ENCODE data around the gene TAF1. TPM values are rescaled to one million over a fixed set of nuclear protein-coding genes. Genes with fewer than 3 reads are reported as not detected.
"Not testable (repeated sequence)": the region's sequence is repeated elsewhere in the genome, so short reads cannot be mapped to it uniquely, and the experiment has no call there.

Gene TAF1
- total RNA-seq, 4 donors from 2014 or later: 34.3 to 59.4 (median 41.4) TPM

DNA sequence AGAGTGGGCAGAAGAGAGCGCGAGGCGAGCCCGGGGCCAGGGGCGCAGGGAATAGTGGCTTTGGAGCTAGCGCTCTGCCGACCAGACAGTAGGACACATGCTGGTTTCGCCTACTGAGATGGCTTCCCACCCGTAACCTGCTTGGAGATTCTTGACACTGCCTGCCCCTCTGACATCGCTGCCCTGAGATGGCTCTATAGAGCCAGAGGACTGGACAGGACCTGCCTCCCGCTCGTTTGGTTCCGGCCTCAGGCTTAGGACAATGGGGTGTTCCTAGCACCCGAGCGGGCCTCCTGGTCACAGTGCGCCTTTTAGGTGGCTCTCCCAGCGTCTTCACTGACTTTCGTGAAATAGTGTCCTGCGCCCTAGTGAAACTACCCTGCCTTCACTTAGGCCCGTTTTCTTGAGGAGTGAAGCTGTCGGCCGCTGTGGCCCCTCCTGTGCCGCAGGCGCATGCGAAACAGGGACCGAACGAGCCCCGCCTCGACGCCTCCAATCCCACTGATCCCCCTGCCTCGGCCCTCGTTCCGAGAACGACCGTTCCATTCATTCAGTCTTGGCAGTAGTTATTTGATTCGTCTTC is 608 bp downstream of the TAF1 start:
- peak overlapping the region; percentile 81 to 94 (median 90) for H3K27ac ChIP-seq (replicated peaks in 1 of 4)
- WGBS: 48% methylated on average over 28 of the region's 36 CpGs
- H3K36me3 ChIP-seq: peaks cover 0 to 22% (median 17%) of the 10 kb centered on the region in 4 donors
- H3K4me1 ChIP-seq: peaks cover 0 to 35% (median 21%) of the 10 kb centered on the region in 4 donors
- H3K27me3 ChIP-seq: no peaks in the 10 kb centered on the region
- H3K9me3 ChIP-seq: no peaks in the 10 kb centered on the region
- peak overlapping the region; percentile 61 to 78 (median 68) for H3K4me3 ChIP-seq
- TF ChIP-seq POLR2A (IDR thresholded peaks at IDR 0.05; ENCODE audit: low read depth) (no peak), POLR2AphosphoS5 (IDR thresholded peaks at IDR 0.05) (no peak), EP300 (IDR thresholded peaks at IDR 0.05) (no peak)
- TF ChIP-seq, protein P1, sequence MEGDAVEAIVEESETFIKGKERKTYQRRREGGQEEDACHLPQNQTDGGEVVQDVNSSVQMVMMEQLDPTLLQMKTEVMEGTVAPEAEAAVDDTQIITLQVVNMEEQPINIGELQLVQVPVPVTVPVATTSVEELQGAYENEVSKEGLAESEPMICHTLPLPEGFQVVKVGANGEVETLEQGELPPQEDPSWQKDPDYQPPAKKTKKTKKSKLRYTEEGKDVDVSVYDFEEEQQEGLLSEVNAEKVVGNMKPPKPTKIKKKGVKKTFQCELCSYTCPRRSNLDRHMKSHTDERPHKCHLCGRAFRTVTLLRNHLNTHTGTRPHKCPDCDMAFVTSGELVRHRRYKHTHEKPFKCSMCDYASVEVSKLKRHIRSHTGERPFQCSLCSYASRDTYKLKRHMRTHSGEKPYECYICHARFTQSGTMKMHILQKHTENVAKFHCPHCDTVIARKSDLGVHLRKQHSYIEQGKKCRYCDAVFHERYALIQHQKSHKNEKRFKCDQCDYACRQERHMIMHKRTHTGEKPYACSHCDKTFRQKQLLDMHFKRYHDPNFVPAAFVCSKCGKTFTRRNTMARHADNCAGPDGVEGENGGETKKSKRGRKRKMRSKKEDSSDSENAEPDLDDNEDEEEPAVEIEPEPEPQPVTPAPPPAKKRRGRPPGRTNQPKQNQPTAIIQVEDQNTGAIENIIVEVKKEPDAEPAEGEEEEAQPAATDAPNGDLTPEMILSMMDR (IDR thresholded peaks at IDR 0.05): no peak
- intact Hi-C loops (cut with DNase I): loop anchor here (10.0 kb wide), 2 partner anchors 112 to 192 kb away; partner anchors contain the start of gene ZMYM3
- no peak for DNase-seq (ENCODE audit: extremely low spot score)

DNA sequence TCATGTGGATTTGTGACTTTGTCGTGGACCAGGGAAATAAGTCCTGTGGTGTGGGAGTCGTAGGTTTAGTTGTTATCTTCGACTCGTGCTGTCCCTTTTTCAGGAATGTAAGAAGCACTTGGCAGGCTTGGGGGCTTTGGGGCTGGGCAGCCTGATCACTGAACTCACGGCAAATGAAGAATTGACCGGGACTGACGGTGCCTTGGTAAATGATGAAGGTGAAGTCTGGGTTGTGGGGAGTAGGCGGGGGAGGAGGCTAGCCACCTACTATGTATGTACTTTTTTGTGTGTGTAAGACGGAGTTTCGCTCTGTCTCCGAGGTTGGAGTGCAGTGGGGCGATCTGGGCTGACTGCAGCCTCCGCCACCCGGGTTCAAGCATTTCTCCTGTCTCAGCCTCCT is 1.2 kb downstream of the TAF1 start:
- Histone ChIP-seq H3K4me1 (peaks cover 0 to 35% (median 21%) of the 10 kb centered on the region in 4 donors), H3K36me3 (peaks cover 0 to 24% (median 18%) of the 10 kb centered on the region in 4 donors), H3K9me3 (no peaks in the 10 kb centered on the region), H3K4me3 (peak overlapping the region; percentile 61 to 78 (median 68)), H3K27ac (replicated peaks in 1 of 4) (peak overlapping the region; percentile 81 to 94 (median 90)), H3K27me3 (no peaks in the 10 kb centered on the region)
- intact Hi-C loops (cut with DNase I): loop anchor here (10.0 kb wide), 2 partner anchors 113 to 193 kb away; partner anchors contain the start of gene ZMYM3
- TF ChIP-seq POLR2A (IDR thresholded peaks at IDR 0.05; ENCODE audit: low read depth) (no peak), POLR2AphosphoS5 (IDR thresholded peaks at IDR 0.05) (no peak), EP300 (IDR thresholded peaks at IDR 0.05) (no peak)
- TF ChIP-seq, protein P1 (IDR thresholded peaks at IDR 0.05): no peak
- 69% methylated on average over 14 of the region's 14 CpGs for WGBS
- DNase-seq (ENCODE audit: extremely low spot score): no peak

DNA sequence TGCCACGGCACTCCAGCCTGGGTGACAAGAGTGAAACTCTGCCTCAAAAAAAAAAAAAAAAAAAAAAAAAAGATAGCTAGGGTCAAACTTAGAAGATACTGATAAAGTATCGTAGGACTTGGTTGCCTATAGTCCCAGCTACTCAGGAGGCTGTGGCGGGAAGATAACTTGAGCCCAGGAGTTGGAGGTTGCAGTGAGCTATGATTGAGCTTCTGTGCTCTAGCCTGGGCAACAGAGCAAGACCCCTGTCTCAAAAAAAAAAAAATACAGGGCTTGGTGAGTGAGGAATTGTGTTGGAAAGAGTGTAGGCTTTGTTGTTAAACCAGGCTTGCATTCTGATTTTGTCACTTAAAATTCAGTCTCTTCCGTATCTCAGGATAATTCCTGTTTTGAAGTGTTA is 6.2 kb downstream of the TAF1 start:
- Histone ChIP-seq H3K4me1 (peaks cover 0 to 27% (median 20%) of the 10 kb centered on the region in 4 donors), H3K27me3 (no peaks in the 10 kb centered on the region), H3K36me3 (peaks cover 13 to 58% (median 47%) of the 10 kb centered on the region in 4 donors), H3K4me3 (no peak overlapping the region), H3K9me3 (no peaks in the 10 kb centered on the region), H3K27ac (replicated peaks in 1 of 4) (no peak overlapping the region)
- intact Hi-C loops (cut with DNase I): no loop called here
- WGBS: 92% methylated on average over 4 of the region's 4 CpGs
- DNase-seq (ENCODE audit: extremely low spot score): no peak
- TF ChIP-seq POLR2A (IDR thresholded peaks at IDR 0.05; ENCODE audit: low read depth): no peak
- TF ChIP-seq EP300 (IDR thresholded peaks at IDR 0.05): no peak
- TF ChIP-seq, protein P1 (IDR thresholded peaks at IDR 0.05): no peak
- TF ChIP-seq POLR2AphosphoS5 (IDR thresholded peaks at IDR 0.05): no peak

DNA sequence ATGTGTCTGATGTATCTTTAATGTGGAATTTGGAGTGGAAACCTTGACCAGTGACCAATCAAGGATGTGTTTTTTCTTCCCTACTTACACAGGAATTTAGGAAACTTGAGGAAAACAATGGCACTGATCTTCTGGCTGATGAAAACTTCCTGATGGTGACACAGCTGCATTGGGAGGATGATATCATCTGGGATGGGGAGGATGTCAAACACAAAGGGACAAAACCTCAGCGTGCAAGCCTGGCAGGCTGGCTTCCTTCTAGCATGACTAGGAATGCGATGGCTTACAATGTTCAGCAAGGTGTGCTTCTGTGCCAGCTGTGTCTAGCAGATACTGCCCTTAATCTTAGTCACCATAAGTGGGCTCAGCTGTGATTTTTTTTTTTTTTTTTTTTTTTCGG is 12.6 kb downstream of the TAF1 start:
- Histone ChIP-seq H3K36me3 (peaks cover 26 to 100% (median 83%) of the 10 kb centered on the region in 4 donors), H3K9me3 (no peaks in the 10 kb centered on the region), H3K27me3 (no peaks in the 10 kb centered on the region), H3K4me1 (no peaks in the 10 kb centered on the region), H3K4me3 (no peak overlapping the region), H3K27ac (replicated peaks in 1 of 4) (no peak overlapping the region)
- intact Hi-C loops (cut with DNase I): no loop called here
- DNase-seq (ENCODE audit: extremely low spot score): no peak
- TF ChIP-seq POLR2AphosphoS5 (IDR thresholded peaks at IDR 0.05): no peak
- TF ChIP-seq POLR2A (IDR thresholded peaks at IDR 0.05; ENCODE audit: low read depth): no peak
- TF ChIP-seq, protein P1 (IDR thresholded peaks at IDR 0.05): no peak
- TF ChIP-seq EP300 (IDR thresholded peaks at IDR 0.05): no peak
- 96% methylated on average over 3 of the region's 3 CpGs for WGBS

DNA sequence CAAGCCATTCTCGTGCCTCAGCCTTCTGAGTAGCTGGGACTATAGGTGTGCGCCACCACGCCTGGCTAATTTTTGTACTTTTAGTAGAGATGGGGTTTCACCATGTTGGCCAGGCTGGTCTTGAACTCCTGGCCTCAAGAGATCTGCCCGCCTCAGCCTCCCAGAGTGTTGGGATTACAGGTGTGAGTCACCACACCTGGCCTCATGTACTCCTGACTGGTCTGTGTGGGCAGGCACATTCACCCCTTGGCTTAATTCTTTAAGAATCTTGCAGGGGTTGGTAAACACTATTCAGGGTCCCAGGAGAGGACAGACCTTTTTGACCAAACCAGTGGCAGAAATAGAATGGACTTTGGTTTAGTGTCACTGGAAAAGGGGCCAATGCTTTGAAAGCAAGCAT is 25.6 kb downstream of the TAF1 start:
- intact Hi-C loops (cut with DNase I); H3K4me3 ChIP-seq; H3K9me3 ChIP-seq; DNase-seq (ENCODE audit: extremely low spot score); H3K4me1 ChIP-seq; H3K27ac ChIP-seq (replicated peaks in 1 of 4); H3K27me3 ChIP-seq: not testable (repeated sequence)
- 95% methylated on average over 4 of the region's 4 CpGs for WGBS
- H3K36me3 ChIP-seq: peaks cover 8 to 100% (median 86%) of the 10 kb centered on the region in 4 donors
